ENCODE data around the gene ADAMTS12. TPM values are rescaled to one million over a fixed set of nuclear protein-coding genes. Genes with fewer than 3 reads are reported as not detected.

ADAMTS12 gene
- total and polyA plus RNA-seq, 2 of the 8 experiments (the other 6 are each of a cell fraction or from before 2014, with no cell fraction given): 6.4 to 12.8 TPM

- Histone ChIP-seq H3K9me3 (ENCODE audit: insufficient read depth in 2 of 2, low read depth in 1 of 2, low read length in 1 of 2) (no peaks in the 10 kb centered on the region), H3K14ac (ENCODE audit: insufficient read length) (no peak overlapping the region), H2AK5ac (ENCODE audit: low read depth, low read length) (no peak overlapping the region), H2BK5ac (ENCODE audit: low read depth, low read length) (no peak overlapping the region), H3K23ac (ENCODE audit: insufficient read length) (no peak overlapping the region), H4K20me1 (replicated peaks in 1 of 2; ENCODE audit: control insufficient read depth in 1 of 2, insufficient read depth in 2 of 2, low read length in 2 of 2) (no peaks in the 10 kb centered on the region), H4K8ac (ENCODE audit: extremely low read depth, insufficient read depth, low read length) (no peak overlapping the region), H3K9ac (replicated peaks in 1 of 4; ENCODE audit: extremely low read depth in 1 of 4, low read depth in 3 of 4, low read length in 3 of 4) (no peak overlapping the region), H2BK15ac (ENCODE audit: low read length) (no peak overlapping the region), H3K4me2 (ENCODE audit: insufficient read depth in 1 of 2, low read depth in 2 of 2, low read length in 2 of 2) (no peak overlapping the region), H4K91ac (replicated peaks; ENCODE audit: insufficient read length, low read length) (no peak overlapping the region), H2AFZ (ENCODE audit: low read length) (no peak overlapping the region), H3K79me2 (ENCODE audit: control insufficient read depth in 1 of 2, insufficient read depth in 2 of 2, low read length in 2 of 2) (no peaks in the 10 kb centered on the region), H3K4me1 (replicated peaks in 1 of 4; ENCODE audit: control insufficient read depth in 3 of 4, insufficient read depth in 4 of 4, low read length in 3 of 4) (peaks cover 0 to 8% (median 1%) of the 10 kb centered on the region in 4 experiments; a peak in 2 of 7 replicates), H3K23me2 (ENCODE audit: low read depth, low read length) (no peaks in the 10 kb centered on the region), H2BK120ac (replicated peaks; ENCODE audit: low read depth, low read length) (no peak overlapping the region), H3K79me1 (ENCODE audit: low read depth, low read length) (no peaks in the 10 kb centered on the region; the same call in 1 of the 2 replicates), H3K27me3 (replicated peaks in 1 of 4; ENCODE audit: control insufficient read depth in 3 of 4, extremely low read depth in 1 of 4, insufficient read depth in 3 of 4, low read length in 3 of 4) (no peaks in the 10 kb centered on the region), H3K4me3 (ENCODE audit: extremely low read depth in 1 of 4, insufficient read depth in 2 of 4, low read depth in 3 of 4, low read length in 4 of 4) (no peak overlapping the region), H4K5ac (ENCODE audit: insufficient read length, low read depth, low read length) (no peak overlapping the region), H2BK20ac (ENCODE audit: low read length) (no peak overlapping the region), H3K4ac (replicated peaks; ENCODE audit: insufficient read length, low read depth, low read length) (no peak overlapping the region), H3K18ac (ENCODE audit: extremely low read depth, low read length) (no peak overlapping the region), H3K27ac (ENCODE audit: low read depth, low read length) (no peak overlapping the region), H3K36me3 (ENCODE audit: control insufficient read depth in 2 of 4, insufficient read depth in 4 of 4, low read length in 3 of 4) (no peaks in the 10 kb centered on the region), H3K56ac (replicated peaks; ENCODE audit: insufficient read length, low read depth, low read length) (no peak overlapping the region), H2BK12ac (ENCODE audit: low read depth, low read length) (no peak overlapping the region)
- no peak for FAIRE-seq
- WGBS, 2 experiments (ENCODE audit: extremely low coverage in 1 of 2, insufficient coverage in 1 of 2, insufficient read length in 1 of 2, insufficient replicate concordance in 2 of 2, low coverage in 1 of 2, low lambda C conversion rate in 2 of 2, missing lambda C conversion rate in 1 of 2): 96% methylated on average over 13 of the region's 13 CpGs; no CpG with 5 or more reads in 1 of the 2 experiments
- POLR2A ChIA-PET (ENCODE audit: partially characterized antibody): no interaction called here
- DNase-seq (ENCODE audit: low read depth in 1 of 2, low spot score in 2 of 2): no peak
- CTCF ChIA-PET (ENCODE audit: partially characterized antibody): interaction anchor here (0.7 kb wide), 1 partner anchor 15 kb away, joined by 3 read pairs; no protein-coding TSS in a partner anchor
- TF ChIP-seq ASH2L (IDR thresholded peaks at IDR 0.05; ENCODE audit: low read length) (no peak), CBX5 (IDR thresholded peaks at IDR 0.05; ENCODE audit: low read depth, low read length) (no peak), E2F6 (IDR thresholded peaks at IDR 0.05) (no peak), CREB1 (IDR thresholded peaks at IDR 0.05) (no peak), FOSL1 (IDR thresholded peaks at IDR 0.05; ENCODE audit: insufficient read depth, low read depth, low read length) (no peak), SIN3A (conservative IDR thresholded peaks at IDR 0.05 in 1 of 2, IDR thresholded peaks at IDR 0.05 in 1 of 2; ENCODE audit: low read depth in 1 of 2, low read length in 2 of 2) (no peak), TEAD4 (IDR thresholded peaks at IDR 0.05; ENCODE audit: low read depth, low read length) (no peak), SP1 (IDR thresholded peaks at IDR 0.05; ENCODE audit: low read depth, low read length) (no peak), TCF12 (IDR thresholded peaks at IDR 0.05; ENCODE audit: low read depth, low read length) (no peak), SP2 (IDR thresholded peaks at IDR 0.05; ENCODE audit: low read length) (no peak), TBP (IDR thresholded peaks at IDR 0.05; ENCODE audit: low read depth, low read length) (no peak), HDAC6 (IDR thresholded peaks at IDR 0.05; ENCODE audit: low read depth, low read length) (no peak)
These were observed 84.9 kb downstream of the ADAMTS12 start for GRCh38 chr5:33806738-33807442.

Measured in H1 (cell line).